DMS114 treated with DMSO at 0.1 percent for 48 hours (cell line): ENCODE data around the gene RAB6A.
"Not testable (repeated sequence)": the region's sequence is repeated elsewhere in the genome, so short reads cannot be mapped to it uniquely, and the experiment has no call there.

Source experiments
- DNase-seq: peaks from one replicate; lab custom pipeline; 2025; ENCODE audit not compliant: unreplicated experiment; lab: John Stamatoyannopoulos, UW

RAB6A gene

GRCh38 chr11:73760679-73761402, at the start of gene RAB6A:
Gene RAB6A, minus strand, starts transcription at chr11:73761074. Its CDS starts 439 bp downstream, at chr11:73760635.
- DNase-seq: peak; percentile 96

DNA sequence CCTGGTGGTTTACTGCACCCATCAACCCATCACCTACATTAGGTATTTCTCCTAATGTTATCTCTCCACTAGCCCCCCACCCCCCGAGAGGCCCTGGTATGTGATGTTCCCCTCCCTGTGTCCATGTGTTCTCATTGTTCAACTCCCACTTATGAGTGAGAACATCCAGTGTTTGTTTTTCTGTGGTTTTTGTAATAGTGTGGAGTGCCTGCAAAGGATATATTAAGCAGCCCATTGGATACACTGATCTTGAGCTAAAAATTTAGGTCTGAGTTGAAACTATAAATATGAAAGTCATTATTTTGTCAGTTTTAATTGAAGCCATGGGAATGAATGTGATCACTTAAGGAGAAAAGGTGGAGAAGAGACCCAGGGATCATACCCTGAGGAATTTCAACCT, 49.8 kb upstream of the RAB6A start:
- DNase-seq: no peak

GRCh38 chr11:73808052-73808451, 47.2 kb upstream of the RAB6A start:
- no peak for DNase-seq

DNA sequence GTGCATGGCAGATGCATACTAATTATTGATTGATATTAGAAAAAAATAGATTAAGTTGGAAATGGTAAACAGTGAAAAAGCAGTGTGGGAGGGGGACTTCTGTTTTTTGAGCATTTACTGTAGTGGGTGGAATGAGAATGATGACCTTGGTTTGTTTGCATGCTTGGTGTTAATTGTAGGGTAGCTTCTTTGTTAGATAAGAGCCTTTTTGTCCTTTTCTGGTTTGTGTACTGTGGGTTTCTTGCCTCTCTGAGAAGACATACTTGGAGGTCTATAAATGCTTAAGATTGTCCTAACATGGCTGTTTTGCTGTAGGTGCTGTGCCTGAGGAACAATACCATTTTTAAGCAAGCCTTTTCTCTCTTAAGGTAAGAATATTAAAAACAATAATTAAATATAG, 43.8 kb upstream of the RAB6A start:
- DNase-seq: no peak

DNA sequence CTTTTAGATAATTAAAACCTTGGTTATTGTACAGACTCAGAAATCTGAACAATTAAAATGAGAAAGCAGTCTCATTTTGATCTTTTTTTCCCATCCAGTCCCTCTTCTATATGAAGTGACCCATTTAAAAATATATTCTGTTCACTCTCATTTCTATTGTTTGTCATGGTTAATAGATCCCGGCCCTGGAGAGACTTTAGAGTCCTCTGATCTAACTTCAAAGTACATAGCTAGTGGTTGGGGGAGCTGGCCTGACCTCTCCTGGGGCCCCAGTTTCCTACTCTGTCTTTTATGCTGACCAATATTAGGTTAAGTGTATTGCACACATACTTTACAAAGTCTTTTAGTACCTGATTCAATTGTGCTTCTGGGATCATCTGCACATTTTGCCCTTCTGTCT, 40.3 kb upstream of the RAB6A start:
- no peak for DNase-seq

- no peak for DNase-seq
These were observed 39.5 kb upstream of the RAB6A start for GRCh38 chr11:73800276-73800806.

DNA sequence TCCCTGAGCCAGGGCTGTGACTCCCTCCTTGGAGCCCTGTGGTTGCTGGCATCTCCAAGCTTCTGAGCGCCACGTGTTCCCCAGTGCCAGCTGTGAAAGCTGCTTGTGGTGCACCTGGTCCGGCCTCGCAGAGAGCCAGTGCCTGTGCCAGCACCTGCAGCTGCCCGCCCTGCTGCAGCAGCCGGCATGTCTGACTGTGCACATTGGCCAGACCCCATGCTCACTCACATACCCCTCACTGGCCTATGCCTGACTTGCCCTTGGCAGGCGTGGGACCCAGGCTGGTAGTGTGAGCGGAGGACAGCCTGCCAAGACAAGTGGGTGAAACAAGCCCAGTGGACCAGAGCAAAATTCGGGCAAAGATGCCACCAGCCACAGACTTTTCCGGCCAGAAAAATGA, 36.6 kb upstream of the RAB6A start:
- DNase-seq: no peak

GRCh38 chr11:73795925-73796632, 35.2 kb upstream of the RAB6A start:
- DNase-seq: no peak

DNA sequence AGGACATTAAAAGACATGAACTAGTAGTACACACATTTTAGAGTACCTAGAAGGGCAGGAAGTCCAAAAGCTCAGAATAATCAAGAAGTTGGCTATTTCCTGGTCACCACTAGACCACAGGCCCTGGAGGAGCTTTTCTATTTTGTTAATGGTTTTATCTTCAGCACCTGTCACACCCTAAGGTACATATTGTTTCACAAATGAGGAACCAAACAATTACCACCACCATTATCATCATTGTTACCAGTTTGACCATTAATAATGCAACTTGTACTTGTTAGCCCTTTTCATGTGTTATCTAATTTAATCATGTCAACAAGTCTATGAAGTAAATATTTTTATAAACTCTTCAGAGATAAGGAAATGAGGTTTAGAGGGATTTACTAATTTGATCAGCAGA, 31.7 kb upstream of the RAB6A start:
- no peak for DNase-seq

DNA sequence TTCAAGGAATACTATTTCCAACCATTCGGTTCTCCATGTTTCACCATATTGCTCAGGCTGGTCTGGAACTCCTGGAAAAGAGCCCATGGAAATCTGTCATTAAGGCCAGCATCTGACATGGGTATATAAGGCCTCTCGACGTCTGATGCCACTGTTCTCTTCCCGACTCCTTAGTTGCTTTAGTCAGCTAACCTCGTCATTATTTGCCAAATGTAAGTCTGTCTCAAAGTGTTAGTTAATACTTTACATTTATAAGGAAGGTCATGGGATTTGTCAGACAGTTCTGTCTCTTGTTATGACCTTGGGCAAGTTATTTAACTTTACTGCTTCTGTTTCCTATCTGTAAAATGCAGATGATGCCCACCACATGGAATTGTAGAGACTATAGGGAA, 28.4 kb upstream of the RAB6A start:
- no peak for DNase-seq

DNA sequence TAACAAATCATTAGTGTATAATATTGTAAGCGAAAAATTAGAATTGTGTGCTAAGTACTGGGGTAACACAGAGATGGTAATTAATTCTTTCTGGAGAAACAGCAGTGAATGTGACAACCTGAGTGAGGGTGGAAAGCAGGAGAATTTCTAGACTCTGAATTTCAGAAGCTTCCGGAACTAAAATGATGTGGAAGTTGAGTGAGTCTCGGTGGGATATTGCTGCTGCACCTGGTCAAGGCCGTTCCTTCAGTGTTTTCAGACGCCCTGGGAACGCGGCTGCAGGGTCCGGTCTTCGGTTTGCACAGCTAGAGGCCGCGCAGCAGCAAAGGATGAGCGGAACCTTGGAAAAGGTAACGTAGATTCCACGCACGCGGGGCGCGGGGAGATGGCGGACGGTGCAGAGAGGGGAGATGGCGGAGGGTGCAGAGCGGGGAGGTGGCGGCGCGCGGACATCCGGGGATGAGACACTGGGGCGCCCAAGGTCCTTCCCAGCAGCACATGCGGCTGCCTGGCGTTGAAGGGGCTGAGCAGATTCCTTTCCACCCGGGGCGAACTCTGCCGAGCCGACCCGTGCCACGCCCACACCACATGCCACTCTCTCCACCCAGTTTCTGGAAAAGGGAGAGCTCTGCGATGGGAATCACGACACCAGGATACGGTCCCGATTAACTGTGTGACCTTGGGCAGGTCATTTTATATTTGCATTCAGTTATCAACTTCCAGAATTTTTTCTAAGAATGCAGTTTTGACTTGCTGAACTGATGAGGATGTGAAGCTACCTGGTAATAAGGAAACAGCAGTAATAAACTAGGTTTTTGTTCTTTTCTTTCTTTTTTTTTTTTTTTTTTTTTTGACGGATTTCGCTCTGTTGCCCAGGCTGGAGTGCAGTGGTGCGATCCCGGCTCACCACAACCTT, 27.0 kb upstream of the RAB6A start, which contains the start of gene MRPL48:
TSS of gene MRPL48 (plus strand) at position 232 of the 916 bp plus-strand sequence. CDS start at position 330, 98 bp downstream.
- DNase-seq: peak; percentile 83

DNA sequence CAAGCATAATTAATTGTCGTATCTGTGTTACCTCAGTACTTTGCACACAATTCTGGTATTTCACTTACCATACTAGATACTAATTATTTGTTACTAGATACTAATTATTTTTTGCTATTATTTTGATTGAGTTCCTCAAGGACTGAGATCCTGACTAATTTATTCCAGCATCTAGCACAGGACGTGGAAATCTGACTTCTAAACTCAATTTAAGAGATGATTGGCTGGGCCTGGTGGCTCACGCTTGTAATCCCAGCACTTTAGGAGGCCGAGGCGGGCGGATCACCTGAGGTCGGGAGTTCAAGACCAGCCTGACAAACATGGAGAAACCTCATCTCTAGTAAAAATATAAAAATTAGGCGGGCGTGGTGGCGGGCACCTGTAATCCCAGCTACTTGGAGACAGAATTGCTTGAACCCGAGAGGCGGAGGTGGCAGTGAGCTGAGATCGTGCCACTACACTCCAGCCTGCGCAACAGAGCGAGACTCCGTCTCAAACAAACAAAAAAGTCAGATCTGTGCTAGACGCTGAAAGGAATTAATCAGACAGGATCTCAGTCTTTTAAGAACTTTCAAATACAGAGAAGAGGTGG, 26.3 kb upstream of the RAB6A start:
- DNase-seq: no peak

GRCh38 chr11:73785467-73785866, 24.6 kb upstream of the RAB6A start:
- not testable (repeated sequence) for DNase-seq

GRCh38 chr11:73784734-73785133, 23.9 kb upstream of the RAB6A start:
- no peak for DNase-seq

DNA sequence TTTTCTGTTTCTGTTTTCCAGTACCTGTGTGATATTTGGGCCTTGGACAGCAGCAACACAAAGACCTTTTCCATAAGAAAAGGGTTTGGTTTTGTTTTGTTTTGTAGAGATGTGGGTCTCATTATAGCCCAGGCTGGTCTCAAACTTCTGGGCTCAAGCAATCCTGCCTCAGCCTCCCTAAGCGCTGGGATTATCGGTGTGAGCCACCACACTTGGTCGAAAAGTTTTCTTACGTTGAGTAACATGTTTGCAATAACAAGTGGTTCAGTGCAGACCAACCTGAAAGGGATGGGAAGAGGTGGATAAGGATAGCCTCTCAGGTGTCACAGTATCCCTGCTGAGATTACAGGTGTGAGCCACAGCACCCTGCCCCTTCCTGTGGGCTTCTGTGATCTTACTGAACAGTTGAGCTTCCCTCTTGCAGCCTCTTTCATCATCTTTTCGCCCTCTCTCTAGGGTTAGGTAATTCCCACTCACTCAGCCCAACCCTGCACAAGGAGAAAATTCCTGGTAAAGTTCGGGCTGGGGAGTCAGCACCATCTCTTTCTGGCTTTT, 23.3 kb upstream of the RAB6A start:
- DNase-seq: no peak

DNA sequence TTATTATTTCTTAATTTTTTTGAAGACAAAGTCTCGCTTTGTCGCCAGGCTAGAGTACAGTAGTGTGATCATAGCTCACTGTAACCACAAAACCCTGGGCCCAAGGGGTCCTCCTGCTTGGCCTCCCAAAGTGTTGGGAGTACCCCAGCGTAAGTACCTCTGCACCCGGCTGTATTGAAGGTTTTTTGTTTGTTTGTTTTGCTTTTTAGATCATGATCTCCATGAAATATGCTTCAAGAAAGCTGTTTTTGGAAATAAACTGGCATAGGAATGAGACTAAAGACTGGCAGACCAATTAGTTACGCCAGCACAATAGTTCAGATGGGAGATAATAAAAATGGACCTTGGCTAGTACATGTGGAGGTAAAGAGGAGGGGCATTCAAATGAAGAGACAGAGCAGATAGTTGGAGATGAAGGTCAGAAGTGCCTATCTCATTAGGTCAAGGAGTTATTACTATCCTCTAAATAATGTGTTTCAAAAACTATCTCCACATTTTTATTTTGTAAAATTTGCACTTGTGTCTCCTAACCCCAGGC, 22.7 kb upstream of the RAB6A start:
- no peak for DNase-seq

- no peak for DNase-seq
These were observed 20.4 kb upstream of the RAB6A start for GRCh38 chr11:73781303-73781702.

DNA sequence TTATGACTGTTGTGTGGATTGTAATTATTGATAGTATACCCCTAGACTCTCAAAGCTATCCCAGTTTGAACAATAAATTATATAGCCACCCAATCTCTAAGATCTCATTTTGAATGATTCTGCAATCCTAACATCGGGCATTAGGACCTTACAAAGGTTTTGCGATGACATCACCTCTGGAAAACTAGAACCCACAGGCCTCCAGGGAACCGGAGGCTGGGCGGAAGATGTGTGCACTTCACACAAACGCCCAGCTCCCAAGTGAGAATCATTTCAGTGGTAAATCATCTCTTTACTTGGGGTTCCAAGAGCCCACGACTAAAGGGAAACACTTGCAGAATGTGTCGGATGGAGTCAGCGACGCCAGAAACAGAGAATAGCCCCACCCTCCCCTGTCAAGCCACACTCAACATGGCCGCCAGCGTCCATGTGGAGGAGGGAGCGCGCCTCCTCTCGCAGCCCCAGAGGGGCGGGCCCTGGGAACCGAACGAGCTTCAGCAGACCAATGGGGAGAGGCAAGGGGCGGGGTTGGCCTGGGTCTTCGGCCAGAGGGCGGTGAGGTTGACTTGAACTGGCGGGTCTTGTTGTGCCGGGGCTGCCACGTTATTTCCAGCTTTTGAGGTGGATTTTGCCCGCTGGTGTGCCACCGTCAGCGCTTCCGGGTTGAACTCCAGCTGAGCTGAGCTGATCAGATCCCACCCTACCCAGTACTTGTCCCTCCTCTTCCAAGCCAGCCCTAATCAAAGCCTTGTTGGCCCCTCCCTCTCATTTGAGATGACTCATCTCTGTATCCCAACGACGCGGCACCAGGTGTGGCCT, 18.4 kb upstream of the RAB6A start:
- DNase-seq: peak; percentile 91

DNA sequence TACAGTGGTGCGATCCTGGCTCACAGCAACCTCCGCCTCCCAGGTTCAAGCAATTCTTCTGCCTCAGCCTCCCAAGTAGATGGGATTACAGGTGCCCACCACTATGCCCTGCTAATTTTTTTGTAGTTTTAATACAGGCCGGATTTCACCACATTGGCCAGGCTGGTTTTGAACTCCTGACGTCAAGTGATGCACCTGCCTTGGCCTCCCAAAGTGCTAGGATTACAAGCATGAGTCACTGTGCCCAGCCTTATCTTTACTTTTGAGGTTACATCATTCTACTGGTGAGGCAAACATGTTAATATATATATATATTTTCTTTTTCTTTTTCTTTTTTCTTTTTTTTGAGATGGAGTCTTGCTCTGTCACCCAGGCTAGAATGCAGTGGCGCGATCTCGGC, 9.9 kb upstream of the RAB6A start:
- not testable (repeated sequence) for DNase-seq
